ENCODE results near the gene ZNF132.
"Not testable (repeated sequence)": the region's sequence is repeated elsewhere in the genome, so short reads cannot be mapped to it uniquely, and the experiment has no call there.

The ZNF132 gene

GRCh38 chr19:58468216-58468839, 28.4 kb upstream of the ZNF132 start:
- DNase-seq (ENCODE audit: low read depth in 2 of 2) = no peak

GRCh38 chr19:58466760-58467589, 27.0 kb upstream of the ZNF132 start, which contains the start of gene ZNF324:
Gene ZNF324, plus strand, starts transcription at chr19:58467080. Its CDS starts 2,106 bp downstream, at chr19:58469186.
- DNase-seq (ENCODE audit: low read depth in 2 of 2) = peak; percentile 97

GRCh38 chr19:58466089-58466759, 26.3 kb upstream of the ZNF132 start:
- no peak for DNase-seq (ENCODE audit: low read depth in 2 of 2)

- DNase-seq (ENCODE audit: low read depth in 2 of 2) = no peak
Observed at GRCh38 chr19:58460039-58460438, 20.1 kb upstream of the ZNF132 start.

- DNase-seq (ENCODE audit: low read depth in 2 of 2) = no peak
Observed at GRCh38 chr19:58456111-58456510, 16.2 kb upstream of the ZNF132 start.

- DNase-seq (ENCODE audit: low read depth in 2 of 2) = no peak
Observed at GRCh38 chr19:58455306-58455705, 15.4 kb upstream of the ZNF132 start.

- DNase-seq (ENCODE audit: low read depth in 2 of 2) = no peak
Observed at GRCh38 chr19:58453743-58454142, 13.8 kb upstream of the ZNF132 start.

- peak; percentile 94 to 95 for DNase-seq (ENCODE audit: low read depth in 2 of 2)
Observed at GRCh38 chr19:58451358-58452101, 11.6 kb upstream of the ZNF132 start, which contains the start of gene ZNF324B. Gene ZNF324B, plus strand, starts transcription at chr19:58451622. Its CDS starts 2,080 bp downstream, at chr19:58453702.

- no peak for DNase-seq (ENCODE audit: low read depth in 2 of 2)
Observed at GRCh38 chr19:58450856-58451357, 11.0 kb upstream of the ZNF132 start.

- DNase-seq (ENCODE audit: low read depth in 2 of 2) = not testable (repeated sequence)
Observed at GRCh38 chr19:58449980-58450379, 10.0 kb upstream of the ZNF132 start.

GRCh38 chr19:58448860-58449259, 8.9 kb upstream of the ZNF132 start:
- DNase-seq (ENCODE audit: low read depth in 2 of 2) = not testable (repeated sequence)

GRCh38 chr19:58442986-58443385, 3.0 kb upstream of the ZNF132 start:
- not testable (repeated sequence) for DNase-seq (ENCODE audit: low read depth in 2 of 2)

GRCh38 chr19:58440556-58440955, 603 bp upstream of the ZNF132 start:
- no peak for DNase-seq (ENCODE audit: low read depth in 2 of 2)

GRCh38 chr19:58434217-58434616, 5.7 kb downstream of the ZNF132 start:
- DNase-seq (ENCODE audit: low read depth in 2 of 2) = no peak

GRCh38 chr19:58429745-58430144, 10.2 kb downstream of the ZNF132 start:
- DNase-seq (ENCODE audit: low read depth in 2 of 2) = no peak

GRCh38 chr19:58428617-58429016, 11.3 kb downstream of the ZNF132 start:
- no peak for DNase-seq (ENCODE audit: low read depth in 2 of 2)

GRCh38 chr19:58417071-58417470, 22.9 kb downstream of the ZNF132 start:
- no peak for DNase-seq (ENCODE audit: low read depth in 2 of 2)

- no peak for DNase-seq (ENCODE audit: low read depth in 2 of 2)
Observed at GRCh38 chr19:58416604-58417003, 23.3 kb downstream of the ZNF132 start.

- DNase-seq (ENCODE audit: low read depth in 2 of 2) = no peak
Observed at GRCh38 chr19:58409010-58409790, 30.8 kb downstream of the ZNF132 start.

GRCh38 chr19:58408152-58409009, 31.6 kb downstream of the ZNF132 start, which contains the start of gene ZNF584:
Gene ZNF584, plus strand, starts transcription at chr19:58408649. Its CDS starts 499 bp downstream, at chr19:58409148.
- DNase-seq (ENCODE audit: low read depth in 2 of 2) = peak; percentile 93 to 95
